HEK293T (cell line): ENCODE measurements around the gene CFAP126.
A peak's percentile ranks its signal among the peaks of the same experiment; 100 is the strongest.

Experiments used
- BHLHE40 ChIP-seq: fragments of 450-650 bp; IDR thresholded peaks from 2 replicates; pipeline ENCODE4 v1.6.1; 2016; ENCODE audit warnings: mild to moderate bottlenecking, moderate library complexity, borderline replicate concordance
- ELF4 ChIP-seq: fragments of 450-650 bp; IDR thresholded peaks from 2 replicates; pipeline ENCODE4 v1.6.1; 2017; ENCODE audit warnings: antibody characterized with exemption
- FOXA1 ChIP-seq: fragments of 450-650 bp; IDR thresholded peaks from 2 replicates; pipeline ENCODE4 v1.6.1; 2016; ENCODE audit warnings: mild to moderate bottlenecking
- L3MBTL2 ChIP-seq: fragments of 450-650 bp; conservative IDR thresholded peaks from 2 replicates; pipeline ENCODE4 v1.6.1; 2016; ENCODE audit warnings: mild to moderate bottlenecking
- NFRKB ChIP-seq: fragments of 450-650 bp; IDR thresholded peaks from 2 replicates; pipeline ENCODE4 v1.6.1; 2016; ENCODE audit warnings: mild to moderate bottlenecking, moderate library complexity
- SUZ12 ChIP-seq: fragments of 450-650 bp; IDR thresholded peaks from 2 replicates; pipeline ENCODE4 v1.6.1; 2016; ENCODE audit warnings: mild to moderate bottlenecking
- TARDBP ChIP-seq: fragments of 450-650 bp; IDR thresholded peaks from 2 replicates; pipeline ENCODE4 v1.6.1; 2016
- TF ChIP-seq, protein P1 (sequence below): fragments of 450-650 bp; IDR thresholded peaks from 2 replicates; pipeline ENCODE4 v1.6.1; 2016

DNA sequence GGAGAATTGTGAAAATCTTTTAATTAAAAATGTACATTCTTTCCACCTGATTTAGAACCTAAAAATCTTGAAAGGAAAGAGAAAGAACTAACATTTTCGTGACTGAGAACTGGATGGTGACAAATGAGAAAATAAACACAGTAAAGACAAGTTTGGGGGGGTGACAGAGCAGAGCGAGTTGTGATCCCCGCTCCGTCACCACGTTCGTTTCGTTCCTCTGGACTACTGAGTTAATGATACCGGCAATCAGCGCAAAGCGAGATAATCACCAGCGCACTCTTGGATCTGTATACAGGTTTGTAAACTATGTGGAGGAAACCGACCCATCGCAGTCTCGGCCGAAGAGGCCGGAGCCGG is 31.2 kb upstream of the CFAP126 start:
- peak; percentile 21; the same call in 1 of the 2 replicates for TF ChIP-seq L3MBTL2
- TF ChIP-seq, protein P1, sequence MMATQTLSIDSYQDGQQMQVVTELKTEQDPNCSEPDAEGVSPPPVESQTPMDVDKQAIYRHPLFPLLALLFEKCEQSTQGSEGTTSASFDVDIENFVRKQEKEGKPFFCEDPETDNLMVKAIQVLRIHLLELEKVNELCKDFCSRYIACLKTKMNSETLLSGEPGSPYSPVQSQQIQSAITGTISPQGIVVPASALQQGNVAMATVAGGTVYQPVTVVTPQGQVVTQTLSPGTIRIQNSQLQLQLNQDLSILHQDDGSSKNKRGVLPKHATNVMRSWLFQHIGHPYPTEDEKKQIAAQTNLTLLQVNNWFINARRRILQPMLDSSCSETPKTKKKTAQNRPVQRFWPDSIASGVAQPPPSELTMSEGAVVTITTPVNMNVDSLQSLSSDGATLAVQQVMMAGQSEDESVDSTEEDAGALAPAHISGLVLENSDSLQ: no peak
- TF ChIP-seq BHLHE40: no peak
- no peak for TF ChIP-seq SUZ12
- TF ChIP-seq ELF4: no peak
- no peak for TF ChIP-seq FOXA1
- no peak for TF ChIP-seq NFRKB
- no peak for TF ChIP-seq TARDBP
